PC-9 (cell line): ENCODE results near the gene KCNQ5.

Experiments
- EZH2 ChIP-seq: fragments of 200-600 bp; sonication (generic); IDR thresholded peaks from 2 replicates; pipeline ENCODE4 v1.8.0; 2017; ENCODE audit warnings: antibody characterized with exemption, low read depth
- TF ChIP-seq, protein P1 (sequence below): fragments of 200-600 bp; sonication (generic); conservative IDR thresholded peaks from 2 replicates; pipeline ENCODE4 v1.6.1; 2017; ENCODE audit warnings: mixed run types, antibody characterized with exemption, mild to moderate bottlenecking, moderate library complexity

DNA sequence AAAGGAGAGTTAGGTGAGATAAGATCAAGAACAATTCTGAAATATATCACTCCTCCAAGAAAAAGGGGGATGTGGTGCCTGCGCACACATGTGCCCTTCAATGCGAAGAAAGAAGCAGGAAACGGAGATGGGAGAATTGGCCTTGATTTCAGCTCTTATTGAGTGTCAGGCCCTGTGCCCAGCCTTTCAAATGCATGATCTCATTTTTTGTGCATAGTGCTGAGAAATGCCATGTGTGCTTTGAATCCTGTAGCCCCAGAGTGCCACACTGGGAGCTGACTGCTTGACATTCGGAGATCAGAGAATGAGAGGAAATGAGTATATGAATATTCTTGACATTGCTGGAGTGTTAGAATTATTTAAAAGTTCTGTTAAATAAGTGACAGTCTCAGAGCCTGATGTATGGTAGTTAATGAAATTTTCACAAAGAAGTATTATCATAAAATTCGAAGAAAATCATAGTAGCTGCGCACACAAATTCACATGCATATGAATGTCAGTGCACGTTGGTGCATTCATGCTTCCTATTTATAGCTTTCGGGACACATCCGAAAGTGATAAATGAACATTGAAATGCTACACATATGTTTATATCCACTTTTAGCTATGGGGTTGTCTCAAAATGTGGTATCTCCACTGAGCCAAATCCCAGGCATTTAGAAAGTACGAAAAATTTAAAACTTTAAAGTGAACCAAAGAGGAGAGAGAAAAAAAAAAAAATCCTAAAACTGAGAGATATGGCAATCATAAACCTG lies 172.0 kb downstream of the KCNQ5 start:
- TF ChIP-seq, protein P1, sequence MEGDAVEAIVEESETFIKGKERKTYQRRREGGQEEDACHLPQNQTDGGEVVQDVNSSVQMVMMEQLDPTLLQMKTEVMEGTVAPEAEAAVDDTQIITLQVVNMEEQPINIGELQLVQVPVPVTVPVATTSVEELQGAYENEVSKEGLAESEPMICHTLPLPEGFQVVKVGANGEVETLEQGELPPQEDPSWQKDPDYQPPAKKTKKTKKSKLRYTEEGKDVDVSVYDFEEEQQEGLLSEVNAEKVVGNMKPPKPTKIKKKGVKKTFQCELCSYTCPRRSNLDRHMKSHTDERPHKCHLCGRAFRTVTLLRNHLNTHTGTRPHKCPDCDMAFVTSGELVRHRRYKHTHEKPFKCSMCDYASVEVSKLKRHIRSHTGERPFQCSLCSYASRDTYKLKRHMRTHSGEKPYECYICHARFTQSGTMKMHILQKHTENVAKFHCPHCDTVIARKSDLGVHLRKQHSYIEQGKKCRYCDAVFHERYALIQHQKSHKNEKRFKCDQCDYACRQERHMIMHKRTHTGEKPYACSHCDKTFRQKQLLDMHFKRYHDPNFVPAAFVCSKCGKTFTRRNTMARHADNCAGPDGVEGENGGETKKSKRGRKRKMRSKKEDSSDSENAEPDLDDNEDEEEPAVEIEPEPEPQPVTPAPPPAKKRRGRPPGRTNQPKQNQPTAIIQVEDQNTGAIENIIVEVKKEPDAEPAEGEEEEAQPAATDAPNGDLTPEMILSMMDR, result no peak
- no peak for TF ChIP-seq EZH2
